ENCODE measurements around the gene AGPAT4. TPM values are rescaled to one million over a fixed set of nuclear protein-coding genes. Genes with fewer than 3 reads are reported as not detected.
"Not testable (repeated sequence)": the region's sequence is repeated elsewhere in the genome, so short reads cannot be mapped to it uniquely, and the experiment has no call there.

Gene AGPAT4
- total RNA-seq, 2 experiments from 2014 or later, result 0.95 to 1.3 TPM

- no peak overlapping the region for H3K4me3 ChIP-seq (ENCODE audit: low read depth, low read length, poor library complexity, severe bottlenecking)
- H3K36me3 ChIP-seq (ENCODE audit: insufficient read depth, low read length), result no peaks in the 10 kb centered on the region
- H4K20me1 ChIP-seq (ENCODE audit: insufficient read depth, low read length), result no peaks in the 10 kb centered on the region
- no peak for TF ChIP-seq CTCF (conservative IDR thresholded peaks at IDR 0.05; ENCODE audit: low read length)
- TF ChIP-seq EZH2phosphoT487 (IDR thresholded peaks at IDR 0.05; ENCODE audit: borderline replicate concordance, low read depth, low read length), result no peak
- H2AFZ ChIP-seq (ENCODE audit: low read length), result no peak overlapping the region
- H3K4me1 ChIP-seq (ENCODE audit: insufficient read depth, low read length, poor library complexity, severe bottlenecking), result no peaks in the 10 kb centered on the region
- no TSS peak for BruUV-seq (replicated peaks)
- no peaks in the 10 kb centered on the region for H3K9me3 ChIP-seq (ENCODE audit: low read length)
- DNase-seq (ENCODE audit: low spot score), result no peak
- ChIA-PET POLR2A (no interaction called here), CTCF (ENCODE audit: unreplicated experiment) (no interaction called here)
- H3K79me2 ChIP-seq (ENCODE audit: insufficient read depth, low read depth, low read length), result no peaks in the 10 kb centered on the region
- no peaks in the 10 kb centered on the region for H3K9me2 ChIP-seq (ENCODE audit: insufficient read depth, low read length)
- H3K27ac ChIP-seq (ENCODE audit: low read depth, low read length, poor library complexity, severe bottlenecking), result no peak overlapping the region
- no peak overlapping the region for H3K4me2 ChIP-seq (ENCODE audit: low read length)
- intact Hi-C loops (cut with micrococcal nuclease; ENCODE audit: unreplicated experiment), result no loop called here
Observed at GRCh38 chr6:161188547-161189465, 85.1 kb downstream of the AGPAT4 start.

- no peak for DNase-seq (ENCODE audit: low spot score)
- Histone ChIP-seq H3K79me2 (ENCODE audit: insufficient read depth, low read depth, low read length) (no peaks in the 10 kb centered on the region), H3K36me3 (ENCODE audit: insufficient read depth, low read length) (no peaks in the 10 kb centered on the region), H3K27ac (ENCODE audit: low read depth, low read length, poor library complexity, severe bottlenecking) (no peak overlapping the region), H3K4me1 (ENCODE audit: insufficient read depth, low read length, poor library complexity, severe bottlenecking) (peaks cover under 1% of the 10 kb centered on the region), H3K9me3 (ENCODE audit: low read length) (no peaks in the 10 kb centered on the region), H4K20me1 (ENCODE audit: insufficient read depth, low read length) (no peaks in the 10 kb centered on the region), H3K4me2 (ENCODE audit: low read length) (no peak overlapping the region), H2AFZ (ENCODE audit: low read length) (no peak overlapping the region), H3K4me3 (ENCODE audit: low read depth, low read length, poor library complexity, severe bottlenecking) (no peak overlapping the region), H3K9me2 (ENCODE audit: insufficient read depth, low read length) (no peaks in the 10 kb centered on the region)
- ChIA-PET CTCF (ENCODE audit: unreplicated experiment) (no interaction called here), POLR2A (no interaction called here)
- TF ChIP-seq CTCF (conservative IDR thresholded peaks at IDR 0.05; ENCODE audit: low read length) (no peak), EZH2phosphoT487 (IDR thresholded peaks at IDR 0.05; ENCODE audit: borderline replicate concordance, low read depth, low read length) (no peak)
- intact Hi-C loops (cut with micrococcal nuclease; ENCODE audit: unreplicated experiment), result no loop called here
- BruUV-seq (replicated peaks), result no TSS peak
Observed at GRCh38 chr6:161186173-161186769, 87.6 kb downstream of the AGPAT4 start.

GRCh38 chr6:161181121-161181520 is 92.7 kb downstream of the AGPAT4 start:
- BruUV-seq (replicated peaks), result no TSS peak
- DNase-seq (ENCODE audit: low spot score), result no peak
- Histone ChIP-seq H3K9me2 (ENCODE audit: insufficient read depth, low read length) (no peaks in the 10 kb centered on the region), H4K20me1 (ENCODE audit: insufficient read depth, low read length) (no peaks in the 10 kb centered on the region), H3K36me3 (ENCODE audit: insufficient read depth, low read length) (no peaks in the 10 kb centered on the region), H3K4me1 (ENCODE audit: insufficient read depth, low read length, poor library complexity, severe bottlenecking) (peaks cover 5% of the 10 kb centered on the region), H2AFZ (ENCODE audit: low read length) (no peak overlapping the region), H3K9me3 (ENCODE audit: low read length) (no peaks in the 10 kb centered on the region), H3K4me2 (ENCODE audit: low read length) (peak overlapping the region; percentile 3; the same call in 1 of the 2 replicates), H3K79me2 (ENCODE audit: insufficient read depth, low read depth, low read length) (no peaks in the 10 kb centered on the region), H3K4me3 (ENCODE audit: low read depth, low read length, poor library complexity, severe bottlenecking) (no peak overlapping the region), H3K27ac (ENCODE audit: low read depth, low read length, poor library complexity, severe bottlenecking) (no peak overlapping the region)
- ChIA-PET POLR2A (interaction anchor here (1.0 to 1.3 kb wide), 2 partner anchors 11 to 13 kb away, joined by 3 to 4 read pairs; no protein-coding TSS in a partner anchor), CTCF (ENCODE audit: unreplicated experiment) (no interaction called here)
- TF ChIP-seq EZH2phosphoT487 (IDR thresholded peaks at IDR 0.05; ENCODE audit: borderline replicate concordance, low read depth, low read length) (no peak), CTCF (conservative IDR thresholded peaks at IDR 0.05; ENCODE audit: low read length) (no peak)
- intact Hi-C loops (cut with micrococcal nuclease; ENCODE audit: unreplicated experiment), result no loop called here

- H2AFZ ChIP-seq (ENCODE audit: low read length); DNase-seq (ENCODE audit: low spot score); CTCF ChIA-PET (ENCODE audit: unreplicated experiment); H3K79me2 ChIP-seq (ENCODE audit: insufficient read depth, low read depth, low read length); H3K27ac ChIP-seq (ENCODE audit: low read depth, low read length, poor library complexity, severe bottlenecking); H3K4me1 ChIP-seq (ENCODE audit: insufficient read depth, low read length, poor library complexity, severe bottlenecking); H4K20me1 ChIP-seq (ENCODE audit: insufficient read depth, low read length); H3K4me3 ChIP-seq (ENCODE audit: low read depth, low read length, poor library complexity, severe bottlenecking); H3K36me3 ChIP-seq (ENCODE audit: insufficient read depth, low read length); H3K4me2 ChIP-seq (ENCODE audit: low read length); BruUV-seq (replicated peaks); POLR2A ChIA-PET; H3K9me2 ChIP-seq (ENCODE audit: insufficient read depth, low read length); H3K9me3 ChIP-seq (ENCODE audit: low read length): not testable (repeated sequence)
- intact Hi-C loops (cut with micrococcal nuclease; ENCODE audit: unreplicated experiment), result loop anchor here (10.0 kb wide), 1 partner anchor 183 kb away; the partner anchor contains the start of gene MAP3K4
Observed at GRCh38 chr6:161178155-161178554, 95.7 kb downstream of the AGPAT4 start.
